Measurements from ENCODE around the gene RNF41.

The RNF41 gene

GRCh38 chr12:56190695-56191155 is 31.0 kb downstream of the RNF41 start:
- DNase-seq (ENCODE audit: low read depth): peak; percentile 26
- TF ChIP-seq POLR2A (IDR thresholded peaks at IDR 0.05; ENCODE audit: extremely low read depth, insufficient read length): no peak
- TF ChIP-seq MYC (IDR thresholded peaks at IDR 0.05; ENCODE audit: low read depth, low read length): no peak
- TF ChIP-seq MAX (IDR thresholded peaks at IDR 0.05; ENCODE audit: low read depth, low read length): no peak
- TF ChIP-seq, protein P1, sequence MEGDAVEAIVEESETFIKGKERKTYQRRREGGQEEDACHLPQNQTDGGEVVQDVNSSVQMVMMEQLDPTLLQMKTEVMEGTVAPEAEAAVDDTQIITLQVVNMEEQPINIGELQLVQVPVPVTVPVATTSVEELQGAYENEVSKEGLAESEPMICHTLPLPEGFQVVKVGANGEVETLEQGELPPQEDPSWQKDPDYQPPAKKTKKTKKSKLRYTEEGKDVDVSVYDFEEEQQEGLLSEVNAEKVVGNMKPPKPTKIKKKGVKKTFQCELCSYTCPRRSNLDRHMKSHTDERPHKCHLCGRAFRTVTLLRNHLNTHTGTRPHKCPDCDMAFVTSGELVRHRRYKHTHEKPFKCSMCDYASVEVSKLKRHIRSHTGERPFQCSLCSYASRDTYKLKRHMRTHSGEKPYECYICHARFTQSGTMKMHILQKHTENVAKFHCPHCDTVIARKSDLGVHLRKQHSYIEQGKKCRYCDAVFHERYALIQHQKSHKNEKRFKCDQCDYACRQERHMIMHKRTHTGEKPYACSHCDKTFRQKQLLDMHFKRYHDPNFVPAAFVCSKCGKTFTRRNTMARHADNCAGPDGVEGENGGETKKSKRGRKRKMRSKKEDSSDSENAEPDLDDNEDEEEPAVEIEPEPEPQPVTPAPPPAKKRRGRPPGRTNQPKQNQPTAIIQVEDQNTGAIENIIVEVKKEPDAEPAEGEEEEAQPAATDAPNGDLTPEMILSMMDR (IDR thresholded peaks at IDR 0.05; ENCODE audit: low read depth, low read length): no peak

GRCh38 chr12:56189918-56190694 is 31.6 kb downstream of the RNF41 start:
- H3K4me3 ChIP-seq (ENCODE audit: low read depth, low read length): peak overlapping the region; percentile 74
- no peak for TF ChIP-seq POLR2A (IDR thresholded peaks at IDR 0.05; ENCODE audit: extremely low read depth, insufficient read length)
- TF ChIP-seq MAX (IDR thresholded peaks at IDR 0.05; ENCODE audit: low read depth, low read length): peak; percentile 62
- TF ChIP-seq MYC (IDR thresholded peaks at IDR 0.05; ENCODE audit: low read depth, low read length): peak; percentile 72
- TF ChIP-seq, protein P1 (IDR thresholded peaks at IDR 0.05; ENCODE audit: low read depth, low read length): no peak
- peak; percentile 90 for DNase-seq (ENCODE audit: low read depth)

More at GRCh38 chr12:56190695-56191155, 31.0 kb downstream of the RNF41 start:
- H3K4me3 ChIP-seq (ENCODE audit: low read depth, low read length): peak overlapping the region; percentile 74

DNA sequence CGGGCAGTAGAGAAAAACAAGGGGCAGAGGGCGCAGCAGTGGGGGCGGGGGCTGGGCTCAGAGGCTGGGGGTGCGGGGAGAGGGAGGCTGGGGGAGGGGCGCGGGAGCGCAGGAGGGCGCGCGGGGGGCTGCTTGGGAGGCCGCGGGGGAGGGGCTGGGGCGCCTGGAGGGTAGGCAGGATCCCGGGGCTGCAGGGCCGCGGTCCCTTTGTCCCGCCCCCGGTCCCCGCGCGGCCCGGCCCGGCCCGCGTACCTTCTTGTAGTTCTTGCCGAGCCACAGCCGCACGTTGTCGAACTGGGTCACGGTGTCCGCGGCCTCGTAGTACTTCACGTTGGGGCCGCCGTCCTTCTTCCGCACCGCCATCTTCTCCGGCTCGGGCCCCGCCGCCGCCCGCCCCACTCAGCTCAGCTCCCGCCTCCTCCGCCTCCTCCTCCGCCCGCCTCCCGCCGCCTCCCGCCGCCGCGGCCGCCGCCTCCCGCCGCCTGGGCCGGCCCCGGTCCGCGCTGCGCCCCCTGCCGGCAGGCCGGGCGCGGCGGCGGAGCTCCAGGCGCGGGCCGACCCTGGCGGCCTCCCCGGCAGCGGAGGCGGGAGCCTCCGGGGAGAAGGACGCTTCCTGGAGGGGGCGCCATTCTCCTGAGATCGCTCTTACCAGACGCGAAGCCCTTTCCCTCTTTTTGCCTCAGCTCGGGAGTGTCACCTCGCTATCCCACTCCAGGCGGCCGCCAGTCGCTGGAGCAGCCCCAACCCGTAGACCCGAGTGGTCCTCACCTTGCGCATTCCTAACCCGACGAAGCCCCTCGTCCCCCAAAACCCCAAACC is 32.4 kb downstream of the RNF41 start, which contains the start of gene SMARCC2:
SMARCC2 (minus strand) TSS at position 385 of the 819 bp plus-strand sequence; CDS start at position 363, 22 bp downstream.
- DNase-seq (ENCODE audit: low read depth): peak; percentile 91
- peak; percentile 45 for TF ChIP-seq POLR2A (IDR thresholded peaks at IDR 0.05; ENCODE audit: extremely low read depth, insufficient read length)
- TF ChIP-seq MYC (IDR thresholded peaks at IDR 0.05; ENCODE audit: low read depth, low read length): no peak
- no peak for TF ChIP-seq MAX (IDR thresholded peaks at IDR 0.05; ENCODE audit: low read depth, low read length)
- TF ChIP-seq, protein P1 (IDR thresholded peaks at IDR 0.05; ENCODE audit: low read depth, low read length): peak; percentile 71
- peak within 1 kb of the TSS; percentile 94 for H3K4me3 ChIP-seq (ENCODE audit: low read depth, low read length)

- no peak for DNase-seq (ENCODE audit: low read depth)
- peak overlapping the region; percentile 94 for H3K4me3 ChIP-seq (ENCODE audit: low read depth, low read length)
- no peak for TF ChIP-seq MYC (IDR thresholded peaks at IDR 0.05; ENCODE audit: low read depth, low read length)
- TF ChIP-seq MAX (IDR thresholded peaks at IDR 0.05; ENCODE audit: low read depth, low read length): no peak
- no peak for TF ChIP-seq POLR2A (IDR thresholded peaks at IDR 0.05; ENCODE audit: extremely low read depth, insufficient read length)
- TF ChIP-seq, protein P1 (IDR thresholded peaks at IDR 0.05; ENCODE audit: low read depth, low read length): no peak
Measured at GRCh38 chr12:56188778-56189098, 33.0 kb downstream of the RNF41 start.

- no peak for TF ChIP-seq MYC (IDR thresholded peaks at IDR 0.05; ENCODE audit: low read depth, low read length)
- no peak for TF ChIP-seq POLR2A (IDR thresholded peaks at IDR 0.05; ENCODE audit: extremely low read depth, insufficient read length)
- TF ChIP-seq MAX (IDR thresholded peaks at IDR 0.05; ENCODE audit: low read depth, low read length): no peak
- TF ChIP-seq, protein P1 (IDR thresholded peaks at IDR 0.05; ENCODE audit: low read depth, low read length): no peak
- H3K4me3 ChIP-seq (ENCODE audit: low read depth, low read length): peak overlapping the region; percentile 94
- peak; percentile 58 for DNase-seq (ENCODE audit: low read depth)
Measured at GRCh38 chr12:56188131-56188777, 33.5 kb downstream of the RNF41 start.
